BE2C (cell line): Measurements from ENCODE around the gene DNAJC5.

ENCODE experiments used
- DNase-seq: peaks from one replicate; pipeline ENCODE4 v3.0.0-alpha.2; 2020
- H3K27me3 ChIP-seq: fragments of 250-450 bp; sonication (Bioruptor Pico); 2 replicates; pipeline ENCODE4 v1.5.1; 2020; ENCODE audit warnings: mild to moderate bottlenecking
- H3K36me3 ChIP-seq: fragments of 250-450 bp; sonication (Bioruptor Pico); 2 replicates; pipeline ENCODE4 v1.5.1; 2020; ENCODE audit warnings: mild to moderate bottlenecking
- H3K4me1 ChIP-seq: fragments of 250-450 bp; sonication (Bioruptor Pico); 2 replicates; pipeline ENCODE4 v1.5.1; 2020
- H3K4me3 ChIP-seq: 2 replicates; pipeline ENCODE4 v1.5.1; 2011; ENCODE audit warnings: low read depth, low read length
- H3K9me3 ChIP-seq: fragments of 250-450 bp; sonication (Bioruptor Pico); 2 replicates; pipeline ENCODE4 v1.5.1; 2020
- TF ChIP-seq, protein P1 (sequence below): IDR thresholded peaks from 2 replicates; pipeline ENCODE4 v1.5.1; 2012; ENCODE audit warnings: mild to moderate bottlenecking, low read depth, low read length

Gene DNAJC5

DNA sequence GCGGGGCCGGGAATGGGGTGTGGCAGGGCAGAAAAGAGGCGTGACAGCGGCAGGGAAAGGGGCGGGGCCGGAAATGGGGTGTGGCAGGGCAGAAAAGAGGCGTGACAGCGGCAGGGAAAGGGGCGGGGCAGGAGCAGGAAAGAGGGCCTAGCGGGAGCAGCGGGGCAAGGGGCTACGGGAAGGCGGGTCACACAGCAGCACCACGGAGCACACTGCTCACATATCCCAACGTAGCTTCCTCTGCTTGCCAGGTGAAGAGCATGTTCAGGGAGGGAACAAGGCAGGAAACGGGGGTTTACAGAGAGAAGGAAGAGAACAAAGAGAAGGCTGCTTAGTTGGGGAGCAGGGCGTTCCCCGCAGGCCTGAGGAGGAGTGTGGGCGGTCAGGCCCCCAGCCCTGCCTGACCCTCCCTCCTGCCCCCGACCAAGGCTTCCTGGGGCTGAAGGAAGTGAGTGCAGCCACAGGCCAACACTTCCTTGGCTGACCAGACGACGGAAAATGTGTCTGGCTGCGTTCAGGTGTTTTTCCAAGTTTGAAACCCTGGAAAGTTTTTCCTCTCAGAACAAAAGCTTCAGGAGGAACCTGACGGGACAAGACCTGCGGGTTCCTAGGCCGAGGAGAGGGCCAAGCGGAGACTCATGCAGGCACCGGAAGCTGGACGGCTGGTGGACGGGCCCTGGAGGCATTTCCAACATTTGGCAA, 47.5 kb downstream of the DNAJC5 start:
- TF ChIP-seq, protein P1, sequence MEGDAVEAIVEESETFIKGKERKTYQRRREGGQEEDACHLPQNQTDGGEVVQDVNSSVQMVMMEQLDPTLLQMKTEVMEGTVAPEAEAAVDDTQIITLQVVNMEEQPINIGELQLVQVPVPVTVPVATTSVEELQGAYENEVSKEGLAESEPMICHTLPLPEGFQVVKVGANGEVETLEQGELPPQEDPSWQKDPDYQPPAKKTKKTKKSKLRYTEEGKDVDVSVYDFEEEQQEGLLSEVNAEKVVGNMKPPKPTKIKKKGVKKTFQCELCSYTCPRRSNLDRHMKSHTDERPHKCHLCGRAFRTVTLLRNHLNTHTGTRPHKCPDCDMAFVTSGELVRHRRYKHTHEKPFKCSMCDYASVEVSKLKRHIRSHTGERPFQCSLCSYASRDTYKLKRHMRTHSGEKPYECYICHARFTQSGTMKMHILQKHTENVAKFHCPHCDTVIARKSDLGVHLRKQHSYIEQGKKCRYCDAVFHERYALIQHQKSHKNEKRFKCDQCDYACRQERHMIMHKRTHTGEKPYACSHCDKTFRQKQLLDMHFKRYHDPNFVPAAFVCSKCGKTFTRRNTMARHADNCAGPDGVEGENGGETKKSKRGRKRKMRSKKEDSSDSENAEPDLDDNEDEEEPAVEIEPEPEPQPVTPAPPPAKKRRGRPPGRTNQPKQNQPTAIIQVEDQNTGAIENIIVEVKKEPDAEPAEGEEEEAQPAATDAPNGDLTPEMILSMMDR = no peak
- Histone ChIP-seq H3K27me3 (no peaks in the 10 kb centered on the region), H3K36me3 (peaks cover 63% of the 10 kb centered on the region), H3K4me1 (no peaks in the 10 kb centered on the region), H3K4me3 (no peak overlapping the region), H3K9me3 (no peaks in the 10 kb centered on the region)
- peak; percentile 66 for DNase-seq

DNA sequence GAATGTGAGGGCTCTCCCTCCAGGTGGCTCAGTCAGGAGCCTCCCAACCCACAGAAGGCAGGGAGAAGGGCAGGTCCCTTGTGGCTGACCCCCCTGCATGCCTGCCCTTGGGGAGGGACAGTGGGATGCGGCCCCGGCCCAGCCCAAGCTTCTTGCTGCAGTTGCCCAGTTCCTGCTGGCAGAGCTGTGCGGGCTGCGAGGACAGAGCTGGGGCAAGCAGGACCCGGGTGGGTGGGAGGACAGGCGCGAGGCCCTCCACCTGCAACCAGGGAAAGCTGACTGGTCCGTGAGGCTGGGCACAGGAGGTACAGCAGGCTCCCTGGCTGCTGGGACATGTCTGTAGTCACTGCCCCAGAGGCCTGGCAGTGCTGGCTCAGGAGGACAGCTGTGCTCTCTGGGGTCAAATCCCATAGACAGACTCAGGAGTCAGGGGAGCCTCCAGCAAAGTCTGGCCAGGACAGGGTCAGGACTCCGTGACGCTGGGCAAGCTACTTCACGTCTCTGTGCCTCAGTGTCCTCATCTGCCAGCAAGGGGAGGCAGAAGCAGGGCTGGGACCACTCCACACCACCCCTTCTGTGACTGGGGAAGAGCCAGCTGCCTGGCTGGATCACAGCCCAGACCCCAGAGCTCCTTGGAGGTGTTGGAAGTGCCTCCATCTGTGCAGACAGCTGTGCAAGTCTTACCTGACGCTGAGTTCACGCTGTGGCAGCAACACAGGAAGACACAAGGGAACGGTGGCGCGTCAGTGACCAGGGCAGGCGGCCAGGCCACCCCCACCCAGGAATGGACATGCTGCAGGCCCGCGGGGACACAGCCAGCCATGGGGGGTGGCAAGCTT, 48.3 kb downstream of the DNAJC5 start:
- H3K36me3 ChIP-seq = peaks cover 63% of the 10 kb centered on the region
- no peaks in the 10 kb centered on the region; the same call in 1 of the 2 replicates for H3K4me1 ChIP-seq
- no peak overlapping the region for H3K4me3 ChIP-seq
- H3K27me3 ChIP-seq = no peaks in the 10 kb centered on the region
- TF ChIP-seq, protein P1 = no peak
- H3K9me3 ChIP-seq = no peaks in the 10 kb centered on the region
- no peak for DNase-seq

DNA sequence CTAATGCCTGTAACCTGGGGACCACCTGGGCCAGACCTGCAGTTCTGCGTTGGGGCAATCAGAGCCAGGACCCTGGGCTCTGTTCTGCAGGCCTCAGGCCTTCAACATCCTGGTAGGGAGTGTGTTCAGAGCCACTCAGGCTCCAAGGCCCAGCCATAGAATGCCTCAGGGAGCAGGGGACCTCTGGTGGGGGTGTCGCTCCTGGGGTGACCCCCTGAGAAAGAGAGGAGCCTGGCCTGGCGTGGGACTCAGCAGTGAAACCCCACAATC, 48.8 kb downstream of the DNAJC5 start:
- Histone ChIP-seq H3K4me3 (no peak overlapping the region), H3K36me3 (peaks cover 61% of the 10 kb centered on the region)

DNA sequence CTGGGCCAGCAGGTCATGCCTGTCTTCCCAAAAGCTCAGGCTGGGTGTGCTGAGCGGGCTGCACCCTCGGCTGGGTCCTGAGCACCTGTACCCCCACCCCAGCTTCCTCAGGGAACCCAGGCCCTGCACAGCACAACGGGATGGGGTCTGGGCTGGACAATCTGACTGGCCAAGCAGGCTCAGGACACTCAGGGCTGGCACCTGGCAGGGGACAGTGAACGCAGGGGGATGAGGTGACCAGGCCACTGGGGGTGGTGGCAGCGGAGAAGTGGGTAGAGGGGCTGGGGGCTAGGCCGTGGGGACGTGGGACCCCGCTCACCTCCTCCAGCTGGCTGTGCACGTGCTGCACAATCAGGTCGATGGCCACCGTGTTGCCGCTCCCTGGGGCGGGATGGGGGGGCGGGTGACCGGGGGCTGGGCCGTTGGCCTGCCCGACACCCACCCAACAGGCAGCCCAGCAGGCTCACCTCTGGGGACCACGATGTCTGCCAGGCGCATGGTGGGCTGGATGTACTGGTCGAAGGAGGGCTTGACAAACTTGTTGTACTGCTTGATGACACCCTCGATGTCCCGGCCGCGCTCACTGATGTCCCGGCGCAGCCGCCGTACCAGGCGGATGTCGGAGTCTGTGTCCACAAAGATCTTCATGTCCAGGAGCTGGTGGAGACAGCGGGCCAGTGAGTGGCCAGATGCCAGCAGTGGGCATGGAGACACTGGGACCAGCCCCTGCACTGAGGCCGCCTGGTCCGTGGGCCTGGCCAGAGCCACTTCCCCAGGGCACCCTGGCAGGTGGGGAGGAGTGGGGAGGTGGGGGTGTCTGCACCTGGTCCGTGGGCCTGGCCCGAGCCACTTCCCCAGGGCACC, 49.4 kb downstream of the DNAJC5 start:
- Histone ChIP-seq H3K9me3 (no peaks in the 10 kb centered on the region), H3K27me3 (no peaks in the 10 kb centered on the region), H3K4me1 (peaks cover 5% of the 10 kb centered on the region), H3K36me3 (peaks cover 55% of the 10 kb centered on the region), H3K4me3 (no peak overlapping the region)
- DNase-seq = no peak
- TF ChIP-seq, protein P1 = no peak

More for the DNA sequence above, 48.8 kb downstream of the DNAJC5 start:
- Histone ChIP-seq H3K27me3 (no peaks in the 10 kb centered on the region), H3K9me3 (no peaks in the 10 kb centered on the region), H3K4me1 (peaks cover 1% of the 10 kb centered on the region)
- TF ChIP-seq, protein P1 = no peak
- DNase-seq = no peak

DNA sequence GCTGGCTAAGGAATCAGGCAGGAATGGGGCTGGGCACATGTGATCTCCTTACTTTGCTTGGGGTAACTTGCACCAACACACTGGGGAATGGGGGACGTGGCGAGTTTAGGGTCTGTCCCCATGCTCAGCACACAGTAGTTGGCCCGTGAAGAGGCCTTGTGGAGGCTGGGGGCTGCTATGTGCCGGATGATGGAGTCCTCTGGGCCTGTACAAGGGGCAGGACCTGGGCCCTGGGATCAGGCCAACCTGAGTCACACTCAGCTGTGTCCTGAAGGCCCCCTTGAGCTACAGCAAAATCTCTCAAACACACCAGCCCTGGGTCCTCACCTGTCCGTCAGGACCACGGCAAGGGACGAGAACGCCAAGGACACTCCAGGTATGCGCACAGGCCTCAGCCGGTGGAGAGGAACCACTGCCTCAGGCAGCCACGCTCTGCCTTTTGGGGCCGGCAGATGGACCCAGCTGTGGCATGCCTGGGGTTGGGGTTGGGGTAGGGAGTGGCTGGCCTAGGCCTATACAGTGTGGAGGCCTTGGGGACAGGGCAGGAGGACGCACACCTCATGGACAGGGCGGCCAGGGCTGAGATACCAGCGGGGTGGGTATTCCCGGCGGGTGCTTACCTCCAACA, 50.2 kb downstream of the DNAJC5 start:
- Histone ChIP-seq H3K9me3 (no peaks in the 10 kb centered on the region), H3K36me3 (peaks cover 50% of the 10 kb centered on the region)

More for the DNA sequence above, 50.2 kb downstream of the DNAJC5 start:
- TF ChIP-seq, protein P1 = no peak
- Histone ChIP-seq H3K4me1 (peaks cover 14% of the 10 kb centered on the region), H3K27me3 (no peaks in the 10 kb centered on the region), H3K4me3 (no peak overlapping the region)
- DNase-seq = no peak
